GM19395 (cell line): ENCODE results near the gene LRP8.

Experiments
- ATAC-seq: cut with Tn5 transposase; IDR thresholded peaks from one replicate; pipeline ENCODE4 v1.9.1; 2021; ENCODE audit warnings: mild to moderate bottlenecking, moderate library complexity; ENCODE audit not compliant: unreplicated experiment

Gene LRP8

GRCh38 chr1:53266038-53266437, 61.8 kb downstream of the LRP8 start:
- no peak for ATAC-seq

GRCh38 chr1:53265581-53265980, 62.3 kb downstream of the LRP8 start:
- ATAC-seq = no peak

- ATAC-seq = no peak
Measured at GRCh38 chr1:53264048-53264447, 63.8 kb downstream of the LRP8 start.

- ATAC-seq = no peak
Measured at GRCh38 chr1:53262000-53262399, 65.9 kb downstream of the LRP8 start.

- ATAC-seq = no peak
Measured at GRCh38 chr1:53260631-53261247, 67.1 kb downstream of the LRP8 start.

GRCh38 chr1:53259932-53260331, 67.9 kb downstream of the LRP8 start:
- ATAC-seq = peak; percentile 90

GRCh38 chr1:53258216-53258615, 69.7 kb downstream of the LRP8 start:
- no peak for ATAC-seq

GRCh38 chr1:53257454-53258081, 70.3 kb downstream of the LRP8 start:
- ATAC-seq = no peak

GRCh38 chr1:53256511-53257453, 71.1 kb downstream of the LRP8 start:
- no peak for ATAC-seq

GRCh38 chr1:53255031-53255430, 72.8 kb downstream of the LRP8 start:
- no peak for ATAC-seq

- ATAC-seq = no peak
Measured at GRCh38 chr1:53254011-53254640, 73.7 kb downstream of the LRP8 start.

- ATAC-seq = no peak
Measured at GRCh38 chr1:53250325-53250724, 77.5 kb downstream of the LRP8 start.

- no peak for ATAC-seq
Measured at GRCh38 chr1:53249706-53250105, 78.2 kb downstream of the LRP8 start.

GRCh38 chr1:53246261-53247134, 81.4 kb downstream of the LRP8 start:
- ATAC-seq = no peak

GRCh38 chr1:53244141-53244540, 83.7 kb downstream of the LRP8 start:
- no peak for ATAC-seq

- no peak for ATAC-seq
Measured at GRCh38 chr1:53242381-53242780, 85.5 kb downstream of the LRP8 start.

- no peak for ATAC-seq
Measured at GRCh38 chr1:53241828-53242227, 86.0 kb downstream of the LRP8 start.

- ATAC-seq = peak; percentile 99
Measured at GRCh38 chr1:53238197-53239155, 89.4 kb downstream of the LRP8 start, which contains the start of gene MAGOH. Gene MAGOH (minus strand): TSS chr1:53238518. CDS start chr1:53238448, 70 bp downstream.

GRCh38 chr1:53237638-53238037, 90.2 kb downstream of the LRP8 start:
- ATAC-seq = no peak
